TTC549 (cell line): ENCODE measurements around the gene SLC25A1.
"Not testable (repeated sequence)": the region's sequence is repeated elsewhere in the genome, so short reads cannot be mapped to it uniquely, and the experiment has no call there.

Experiments
- FAIRE-seq: peaks from 2 replicates; lab custom pipeline; 2012; peaks lifted over from hg19 to GRCh38; lab: Jason Lieb, UNC

The SLC25A1 gene

GRCh38 chr22:19166421-19166820 lies 12.1 kb downstream of the SLC25A1 start:
- no peak for FAIRE-seq

GRCh38 chr22:19164425-19164824 lies 14.1 kb downstream of the SLC25A1 start:
- no peak for FAIRE-seq

GRCh38 chr22:19158649-19159048 lies 19.9 kb downstream of the SLC25A1 start:
- not testable (repeated sequence) for FAIRE-seq

- not testable (repeated sequence) for FAIRE-seq
These were observed 22.4 kb downstream of the SLC25A1 start for GRCh38 chr22:19156109-19156508.

GRCh38 chr22:19152942-19153883 lies 25.3 kb downstream of the SLC25A1 start:
- no peak for FAIRE-seq

- FAIRE-seq: no peak
These were observed 27.0 kb downstream of the SLC25A1 start for GRCh38 chr22:19151329-19152191.

GRCh38 chr22:19150482-19151328 lies 27.8 kb downstream of the SLC25A1 start:
- no peak for FAIRE-seq

GRCh38 chr22:19149991-19150390 lies 28.5 kb downstream of the SLC25A1 start, which contains the start of gene GSC2:
Gene GSC2, minus strand, starts transcription at chr22:19150292. Its CDS starts 9 bp downstream, at chr22:19150283.
- no peak for FAIRE-seq

- no peak for FAIRE-seq
These were observed 29.3 kb downstream of the SLC25A1 start for GRCh38 chr22:19149047-19149883.

- no peak for FAIRE-seq
These were observed 30.0 kb downstream of the SLC25A1 start for GRCh38 chr22:19148417-19149046.

GRCh38 chr22:19147195-19147780 lies 31.2 kb downstream of the SLC25A1 start:
- FAIRE-seq: no peak

GRCh38 chr22:19146215-19146968 lies 32.1 kb downstream of the SLC25A1 start:
- no peak for FAIRE-seq

- no peak for FAIRE-seq
These were observed 34.6 kb downstream of the SLC25A1 start for GRCh38 chr22:19143967-19144400.

- FAIRE-seq: no peak
These were observed 35.3 kb downstream of the SLC25A1 start for GRCh38 chr22:19143212-19143611.

- FAIRE-seq: no peak
These were observed 36.1 kb downstream of the SLC25A1 start for GRCh38 chr22:19142394-19142793.

GRCh38 chr22:19139974-19140373 lies 38.6 kb downstream of the SLC25A1 start:
- FAIRE-seq: no peak

GRCh38 chr22:19139001-19139356 lies 39.6 kb downstream of the SLC25A1 start:
- no peak for FAIRE-seq

GRCh38 chr22:19138217-19139000 lies 40.1 kb downstream of the SLC25A1 start:
- FAIRE-seq: no peak
